Stomach (tissue), 19 donors: ENCODE measurements around the gene COL21A1. TPM values are rescaled to one million over a fixed set of nuclear protein-coding genes. Genes with fewer than 3 reads are reported as not detected.

Source experiments
- DNase-seq, 2 donors: peaks; one replicate each; pipeline versions ENCODE4 v3.0.0 to v3.0.0-alpha.2; 2013 to 2019
- H3K27ac ChIP-seq, 5 donors: fragments of 200-600 bp in 4 of 5; sonication (generic) in 4 of 5; one replicate each; pipeline ENCODE4 v1.5.1; 2013 to 2019; ENCODE audit warnings: mild to moderate bottlenecking in 1 of 5, moderate library complexity in 1 of 5
- H3K27me3 ChIP-seq, 3 donors: fragments of 200-600 bp; sonication (generic); one replicate each; pipeline ENCODE4 v1.5.1; 2017 to 2019; ENCODE audit warnings: mixed run types in 1 of 3
- H3K36me3 ChIP-seq, 4 donors: fragments of 200-600 bp; sonication (generic); 1 replicate in 3 of 4; 2 replicates in 1 of 4; pipeline ENCODE4 v1.5.1; 2016 to 2019
- H3K4me1 ChIP-seq, 4 donors: fragments of 200-600 bp; sonication (generic); one replicate each; pipeline ENCODE4 v1.5.1; 2016 to 2019
- H3K4me3 ChIP-seq, 4 donors: fragments of 200-600 bp; sonication (generic) in 3 of 4; one replicate each; pipeline ENCODE4 v1.5.1; 2016 to 2019; ENCODE audit warnings: mild to moderate bottlenecking in 1 of 4
- H3K9me3 ChIP-seq, 4 donors: fragments of 200-600 bp; sonication (generic); one replicate each; pipeline ENCODE4 v1.5.1; 2016 to 2019
- EP300 ChIP-seq: sonication (generic); formaldehyde crosslinking; IDR thresholded peaks from one replicate; pipeline ENCODE4 v1.6.1; 2017; ENCODE audit warnings: antibody characterized with exemption
- POLR2A ChIP-seq, 4 donors: fragments of 450-650 bp; IDR thresholded peaks; one replicate each; pipeline ENCODE4 v1.6.1; 2016; ENCODE audit warnings: antibody characterized with exemption in 4 of 4, control low read depth in 2 of 4, mild to moderate bottlenecking in 1 of 4, moderate library complexity in 1 of 4
- POLR2AphosphoS5 ChIP-seq, 3 donors: sonication (generic); formaldehyde crosslinking; IDR thresholded peaks; one replicate each; pipeline ENCODE4 v1.6.1; 2016; ENCODE audit warnings: antibody characterized with exemption in 3 of 3
- WGBS, 5 donors: extraction: QIAGEN DNeasy Blood & Tissue Kit in 3 of 5; methylation state at CpG; one replicate each; pipeline versions ENCODE4 v1.1.5 to v1.1.7; 2013 to 2018; 5-methylcytosine and 5-hydroxymethylcytosine counted together
- intact Hi-C: fragments of 100-400 bp; cut with DNase I; formaldehyde crosslinking; loops from one replicate; pipeline ENCODE4 v1.15.1; 2023; ENCODE audit warnings: low total_unique reads
- long read RNA-seq, 10 donors: transcript quantifications; one replicate each; lab custom pipeline, GENCODE V29; 2026
- polyA plus RNA-seq, 3 donors: library from polyadenylated mRNA; stranded (reverse); fragments of 200-250 nt; gene quantifications; one replicate each; pipeline ENCODE4 v1.2.3, GENCODE V29; 2013
- total RNA-seq, 5 donors: library from RNA; depleted of rRNA; stranded (reverse); fragments of >200 nt; gene quantifications; one replicate each; pipeline versions ENCODE4 v1.1.0 to v1.2.3, GENCODE V29; 2014 to 2016
- TF ChIP-seq, protein P1 (sequence below), 7 experiments: fragments of 450-650 bp in 4 of 7; fragments of 200-600 bp in 3 of 7; sonication (generic) in 3 of 7; IDR thresholded peaks; one replicate each; pipeline ENCODE4 v1.5.1; 2016 to 2019; ENCODE audit warnings: antibody characterized with exemption in 7 of 7, control low read depth in 2 of 7, mild to moderate bottlenecking in 1 of 7
- donor health status: healthy with polysubstance abuse.
- donor health status: Bipolar disorder and iron deficiency.
- donor health status: healthy.

Gene COL21A1
- total RNA-seq (10 to 100 TPM in 1 of 5 donors, 1 to 10 TPM in 3, not detected in 1; 4.1 to 69.4 (median 6.1) TPM), polyA plus RNA-seq (1 to 10 TPM in 2 of 3 donors, under 1 TPM in 1; 0.31 to 1.8 (median 1.4) TPM)
- long read RNA-seq, donor 1, partial matches to known transcripts, result 0 of 1 reads
- long read RNA-seq, donor 1, other reads (novel, unspliced or antisense), result 0 of 1 reads
- long read RNA-seq, donor 2, partial matches to known transcripts, result 0 of 1 reads
- long read RNA-seq, donor 2, other reads (novel, unspliced or antisense), result 0 of 1 reads
- long read RNA-seq, donor 3, result 0 reads
- long read RNA-seq, donor 4, result 0 reads
- long read RNA-seq, donor 5, partial matches to known transcripts, result 101 of 103 reads
- long read RNA-seq, donor 5, other reads (novel, unspliced or antisense), result 0 of 103 reads
- long read RNA-seq, donor 6, partial matches to known transcripts, result 112 of 113 reads
- long read RNA-seq, donor 6, other reads (novel, unspliced or antisense), result 0 of 113 reads
- long read RNA-seq, donor 7, partial matches to known transcripts, result 0 of 1 reads
- long read RNA-seq, donor 7, other reads (novel, unspliced or antisense), result 0 of 1 reads
- long read RNA-seq, donor 8, result 0 reads
- long read RNA-seq, donor 9, partial matches to known transcripts, result 0 of 4 reads
- long read RNA-seq, donor 9, other reads (novel, unspliced or antisense), result 0 of 4 reads
- long read RNA-seq, donor 10, result 0 reads

GRCh38 chr6:56246881-56247653, at the start of gene COL21A1:
TSS of gene COL21A1 (minus strand) at chr6:56247580. CDS start at chr6:56182618, 64,962 bp downstream.
- TF ChIP-seq POLR2A (IDR thresholded peaks at IDR 0.05), result no peak
- TF ChIP-seq, protein P1, sequence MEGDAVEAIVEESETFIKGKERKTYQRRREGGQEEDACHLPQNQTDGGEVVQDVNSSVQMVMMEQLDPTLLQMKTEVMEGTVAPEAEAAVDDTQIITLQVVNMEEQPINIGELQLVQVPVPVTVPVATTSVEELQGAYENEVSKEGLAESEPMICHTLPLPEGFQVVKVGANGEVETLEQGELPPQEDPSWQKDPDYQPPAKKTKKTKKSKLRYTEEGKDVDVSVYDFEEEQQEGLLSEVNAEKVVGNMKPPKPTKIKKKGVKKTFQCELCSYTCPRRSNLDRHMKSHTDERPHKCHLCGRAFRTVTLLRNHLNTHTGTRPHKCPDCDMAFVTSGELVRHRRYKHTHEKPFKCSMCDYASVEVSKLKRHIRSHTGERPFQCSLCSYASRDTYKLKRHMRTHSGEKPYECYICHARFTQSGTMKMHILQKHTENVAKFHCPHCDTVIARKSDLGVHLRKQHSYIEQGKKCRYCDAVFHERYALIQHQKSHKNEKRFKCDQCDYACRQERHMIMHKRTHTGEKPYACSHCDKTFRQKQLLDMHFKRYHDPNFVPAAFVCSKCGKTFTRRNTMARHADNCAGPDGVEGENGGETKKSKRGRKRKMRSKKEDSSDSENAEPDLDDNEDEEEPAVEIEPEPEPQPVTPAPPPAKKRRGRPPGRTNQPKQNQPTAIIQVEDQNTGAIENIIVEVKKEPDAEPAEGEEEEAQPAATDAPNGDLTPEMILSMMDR (IDR thresholded peaks at IDR 0.05), result no peak
- no peak for TF ChIP-seq POLR2AphosphoS5 (IDR thresholded peaks at IDR 0.05)
- TF ChIP-seq EP300, result no peak
- Histone ChIP-seq H3K4me1 (peaks cover 0 to 42% (median 9%) of the 10 kb centered on the region in 4 donors), H3K4me3 (peak within 1 kb of the TSS; percentile 47 to 51 (median 48)), H3K36me3 (no peaks in the 10 kb centered on the region), H3K27me3 (peaks cover 0 to 15% (median 11%) of the 10 kb centered on the region in 3 donors), H3K27ac (peak within 1 kb of the TSS in 4 of 5 donors; percentile 25 to 68 (median 48)), H3K9me3 (no peaks in the 10 kb centered on the region)
- WGBS, 5 donors, result 4 to 11% (median 6%) methylated on average over 20 to 36 of the region's 36 CpGs
- intact Hi-C loops, result no loop called here
- DNase-seq, result peak in 1 of 2 donors; percentile 81

DNA sequence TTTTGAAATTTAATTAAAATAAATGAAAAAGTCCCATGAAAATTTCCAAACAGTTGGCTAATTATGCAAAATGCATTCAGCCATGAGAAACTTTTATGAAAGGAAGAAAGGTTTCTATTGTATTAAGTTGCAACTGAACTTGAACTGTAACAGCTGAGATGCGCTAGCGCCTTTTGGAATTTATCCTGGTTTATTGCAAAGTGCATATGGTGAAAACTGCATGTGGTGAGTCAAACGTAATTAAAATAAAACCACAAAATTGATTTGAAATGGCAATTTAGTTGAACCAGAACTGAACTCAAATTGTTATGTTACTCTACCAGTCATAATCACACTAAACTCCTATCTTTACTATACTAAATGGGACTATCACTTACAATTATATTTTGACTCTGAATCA, 46.4 kb upstream of the COL21A1 start:
- no peaks in the 10 kb centered on the region for H3K9me3 ChIP-seq
- WGBS, 5 donors, result 67 to 80% (median 76%) methylated on average over 3 of the region's 3 CpGs
- no peak overlapping the region for H3K27ac ChIP-seq
- no peak overlapping the region for H3K4me3 ChIP-seq
- H3K36me3 ChIP-seq, result no peaks in the 10 kb centered on the region
- intact Hi-C loops, result loop anchor here (5.0 kb wide), 1 partner anchor 311 kb away; no protein-coding TSS in a partner anchor
- H3K4me1 ChIP-seq, result no peaks in the 10 kb centered on the region
- no peaks in the 10 kb centered on the region for H3K27me3 ChIP-seq
- TF ChIP-seq POLR2AphosphoS5 (IDR thresholded peaks at IDR 0.05), result no peak
- TF ChIP-seq, protein P1 (IDR thresholded peaks at IDR 0.05), result no peak
- DNase-seq, result no peak

DNA sequence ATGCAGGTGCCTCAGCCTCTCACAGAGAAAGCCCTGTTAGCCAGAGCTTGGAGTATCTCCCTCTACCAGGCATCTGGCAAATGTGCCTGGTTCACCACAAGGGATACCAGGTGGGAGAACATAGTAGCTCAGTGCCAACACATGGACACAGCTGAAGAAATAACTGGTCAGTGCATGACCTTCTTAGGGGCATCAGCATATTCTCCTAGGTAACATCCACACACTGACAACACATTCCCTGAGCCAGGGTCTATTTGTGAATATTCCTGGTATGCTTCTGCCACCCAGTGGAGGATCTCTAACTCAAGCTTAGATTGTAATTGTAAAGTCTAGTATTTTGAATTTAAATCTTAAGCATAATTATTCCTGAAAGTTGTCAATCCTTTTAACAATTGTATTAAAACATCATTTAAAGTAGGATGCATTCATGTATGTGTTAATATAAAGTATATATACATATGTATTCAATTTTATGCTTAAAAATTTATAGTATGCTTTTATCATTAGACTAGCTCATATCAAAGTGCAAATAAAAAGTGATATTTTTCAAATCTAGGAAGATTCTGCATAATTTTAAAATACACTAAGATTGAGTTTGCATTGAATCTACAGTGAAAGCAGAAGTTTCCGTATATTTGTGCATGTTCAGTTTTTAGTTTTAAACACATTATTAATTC, 45.3 kb upstream of the COL21A1 start:
- 52 to 85% (median 73%) methylated on average over 1 of the region's 1 CpG for WGBS, 5 donors
- H3K9me3 ChIP-seq, result no peaks in the 10 kb centered on the region
- DNase-seq, result peak in 1 of 2 donors; percentile 82

More for the DNA sequence above, 45.3 kb upstream of the COL21A1 start:
- Histone ChIP-seq H3K4me1 (no peaks in the 10 kb centered on the region), H3K27ac (no peak overlapping the region), H3K4me3 (no peak overlapping the region), H3K36me3 (no peaks in the 10 kb centered on the region), H3K27me3 (no peaks in the 10 kb centered on the region)
- intact Hi-C loops, result loop anchor here (5.0 kb wide), 1 partner anchor 310 kb away; no protein-coding TSS in a partner anchor
- TF ChIP-seq, protein P1 (IDR thresholded peaks at IDR 0.05), result peak in 4 of 7 experiments; percentile 10 to 46 (median 36)
- TF ChIP-seq POLR2AphosphoS5 (IDR thresholded peaks at IDR 0.05), result no peak
